HL-60 (cell line): ENCODE measurements around the gene RNF169. TPM values are rescaled to one million over a fixed set of nuclear protein-coding genes. Genes with fewer than 3 reads are reported as not detected.

Source experiments
- DNase-seq, 2 experiments: peaks; one replicate each; pipeline ENCODE4 v3.0.0-alpha.2; 2010 to 2020; ENCODE audit warnings: low read depth in 1 of 2, low spot score in 1 of 2
- H3K27ac ChIP-seq: fragments of 250-450 bp; sonication (Bioruptor Pico); replicated peaks from 2 replicates; pipeline ENCODE4 v1.5.1; 2020; ENCODE audit warnings: mild to moderate bottlenecking, moderate library complexity
- H3K27me3 ChIP-seq: fragments of 250-450 bp; sonication (Bioruptor Pico); 2 replicates; pipeline ENCODE4 v1.5.1; 2021; ENCODE audit warnings: mild to moderate bottlenecking, moderate library complexity; ENCODE audit not compliant: insufficient read depth, poor library complexity, severe bottlenecking
- H3K4me3 ChIP-seq: replicated peaks from 2 replicates; pipeline ENCODE4 v1.5.1; 2011; ENCODE audit warnings: mild to moderate bottlenecking, control low read depth, low read length; ENCODE audit not compliant: insufficient read depth
- CTCF ChIP-seq: IDR thresholded peaks from one replicate; pipeline ENCODE4 v1.5.1; 2011; ENCODE audit warnings: low read length, control low read depth, inconsistent platforms; ENCODE audit not compliant: insufficient read depth
- SPI1 ChIP-seq: IDR thresholded peaks from 2 replicates; pipeline ENCODE4 v1.6.1; 2012; ENCODE audit warnings: low read depth, mild to moderate bottlenecking, borderline replicate concordance
- microRNA-seq: library from miRNA; unstranded; fragments of <30 nt; microRNA quantifications from one replicate; pipeline ENCODE4, GENCODE V29; 2018

The RNF169 gene

GRCh38 chr11:74877132-74877531 lies 128.5 kb downstream of the RNF169 start:
- no peaks in the 10 kb centered on the region for H3K27me3 ChIP-seq
- peak in 1 of 2 experiments; percentile 32 for DNase-seq
- no peak overlapping the region for H3K4me3 ChIP-seq
- TF ChIP-seq CTCF (peak; percentile 3), SPI1 (no peak)
- H3K27ac ChIP-seq, result no peak overlapping the region

Small RNA genes within 50 kb of the gene (microRNA-seq; reads per million reads assigned to microRNA genes)
- gene MIR4696, result not detected
